ENCODE measurements around the gene NID1.

DNA sequence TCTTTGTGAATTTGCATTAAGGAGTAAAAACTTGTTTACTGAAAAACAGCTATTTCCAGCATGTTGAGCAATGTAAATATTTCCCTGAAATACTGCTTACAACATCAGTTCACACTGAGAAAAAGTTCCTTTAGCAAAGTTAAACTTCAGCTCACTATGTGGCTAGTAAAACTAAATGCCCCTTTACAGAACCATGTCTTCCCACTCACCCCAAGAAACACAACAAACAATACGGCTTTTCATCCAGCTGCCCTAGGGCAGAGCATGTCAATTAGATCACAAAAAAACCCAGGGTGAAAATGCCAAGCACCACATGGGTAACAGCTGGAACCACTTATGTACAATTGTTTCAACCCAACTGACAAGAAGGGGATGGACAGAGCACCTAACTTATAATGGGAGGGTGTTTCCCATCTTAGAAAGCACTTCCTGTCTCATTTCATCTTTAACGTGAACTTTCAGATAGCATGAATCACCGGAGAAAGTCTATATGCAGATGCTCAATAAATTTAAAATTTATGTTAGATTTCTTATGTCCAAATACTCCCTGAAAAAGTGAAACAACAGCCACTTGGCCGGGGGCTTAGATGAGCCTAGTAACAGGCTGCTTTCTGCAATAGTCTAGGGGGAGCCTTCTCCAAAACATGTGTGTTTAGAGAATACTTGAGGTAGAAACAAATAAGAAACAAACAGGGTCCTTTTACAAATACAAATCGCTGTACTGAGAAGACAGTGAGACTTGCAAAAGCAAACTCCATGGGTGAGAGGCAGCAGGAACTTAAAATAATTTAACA is 6.6 kb downstream of the NID1 start:
- TF ChIP-seq YY1 (IDR thresholded peaks at IDR 0.05; ENCODE audit: insufficient read depth, insufficient read length) (no peak), ZNF274 (IDR thresholded peaks at IDR 0.05; ENCODE audit: low read depth, low read length) (no peak), SUZ12 (IDR thresholded peaks at IDR 0.05; ENCODE audit: extremely low read depth, insufficient read depth, insufficient read length) (no peak)

Data from NT2/D1 (cell line).